Spleen (tissue), 11 donors: ENCODE data around the gene KIF20A. TPM values are rescaled to one million over a fixed set of nuclear protein-coding genes. Genes with fewer than 3 reads are reported as not detected.
"Not testable (repeated sequence)": the region's sequence is repeated elsewhere in the genome, so short reads cannot be mapped to it uniquely, and the experiment has no call there.

Experiments used
- DNase-seq: peaks from one replicate; pipeline ENCODE4 v3.0.0-alpha.2; 2020
- H3K27ac ChIP-seq, 8 donors: fragments of 200-600 bp; sonication (generic) in 7 of 8; 1 replicate in 4 of 8; 2 replicates in 4 of 8; pipeline versions ENCODE4 v1.5.0 to v1.8.0; 2016 to 2021; ENCODE audit warnings: inconsistent platforms in 4 of 8, mild to moderate bottlenecking in 4 of 8, moderate library complexity in 1 of 8
- H3K27me3 ChIP-seq, 7 donors: fragments of 200-600 bp; sonication (generic) in 6 of 7; replicated peaks in 1 of 7; 1 replicate in 4 of 7; 2 replicates in 3 of 7; pipeline versions ENCODE4 v1.5.0 to v1.8.0; 2016 to 2021; ENCODE audit warnings: inconsistent platforms in 3 of 7, mild to moderate bottlenecking in 1 of 7
- H3K36me3 ChIP-seq, 6 donors: fragments of 200-600 bp; sonication (generic) in 5 of 6; 1 replicate in 4 of 6; 2 replicates in 2 of 6; pipeline versions ENCODE4 v1.5.0 to v1.8.0; 2016 to 2021; ENCODE audit warnings: inconsistent platforms in 2 of 6
- H3K4me1 ChIP-seq, 6 donors: fragments of 200-600 bp; sonication (generic) in 5 of 6; 1 replicate in 3 of 6; 2 replicates in 3 of 6; pipeline versions ENCODE4 v1.5.0 to v1.8.0; 2016 to 2021; ENCODE audit warnings: inconsistent platforms in 3 of 6
- H3K4me3 ChIP-seq, 8 donors: fragments of 200-600 bp; sonication (generic) in 7 of 8; 1 replicate in 4 of 8; 2 replicates in 4 of 8; pipeline versions ENCODE4 v1.5.0 to v1.8.0; 2016 to 2021; ENCODE audit warnings: inconsistent platforms in 4 of 8, mild to moderate bottlenecking in 4 of 8, moderate library complexity in 2 of 8
- H3K9me3 ChIP-seq, 8 donors: fragments of 200-600 bp; sonication (generic) in 7 of 8; 1 replicate in 4 of 8; 2 replicates in 4 of 8; pipeline versions ENCODE4 v1.5.0 to v1.8.0; 2016 to 2021; ENCODE audit warnings: inconsistent platforms in 4 of 8
- CTCF ChIP-seq, 11 experiments: fragments of 200-600 bp in 7 of 11; fragments of 450-650 bp in 4 of 11; sonication (generic) in 4 of 11; IDR thresholded peaks in 8 of 11; conservative IDR thresholded peaks in 3 of 11; 1 replicate in 7 of 11; 2 replicates in 4 of 11; pipeline versions ENCODE4 v1.4.0 to v1.8.0; 2016 to 2021; ENCODE audit warnings: antibody characterized with exemption in 11 of 11, inconsistent platforms in 4 of 11, mild to moderate bottlenecking in 1 of 11
- POLR2A ChIP-seq, 3 donors: fragments of 450-650 bp; IDR thresholded peaks; one replicate each; pipeline ENCODE4 v1.5.1; 2017; ENCODE audit warnings: antibody characterized with exemption in 3 of 3, mild to moderate bottlenecking in 1 of 3
- POLR2AphosphoS5 ChIP-seq, 3 donors: sonication (generic); formaldehyde crosslinking; IDR thresholded peaks; one replicate each; pipeline ENCODE4 v1.5.1; 2017; ENCODE audit warnings: antibody characterized with exemption in 3 of 3
- WGBS, 5 donors: extraction: QIAGEN DNeasy Blood & Tissue Kit in 3 of 5; methylation state at CpG; one replicate each; pipeline versions ENCODE4 v1.1.5 to v1.1.7; 2013 to 2018; 5-methylcytosine and 5-hydroxymethylcytosine counted together
- intact Hi-C: fragments of 100-400 bp; cut with DNase I; formaldehyde crosslinking; loops from one replicate; pipeline ENCODE4 v1.15.0; 2023; ENCODE audit warnings: low total_unique reads
- polyA plus RNA-seq, 3 donors: library from polyadenylated mRNA; stranded (reverse); fragments of 200-250 nt; gene quantifications; one replicate each; pipeline ENCODE4 v1.2.1, GENCODE V29; 2013
- total RNA-seq, 7 donors: library from RNA; depleted of rRNA in 3 of 7; stranded (reverse); fragments of >200 nt in 3 of 7; fragmentation: NEBNext Ultra II Directional in 4 of 7; extraction: Animal tissue kit (Norgen Biotek cat#: 25700) in 4 of 7; gene quantifications; one replicate each; pipeline versions ENCODE4 v1.1.0 to v1.2.1, GENCODE V29; 2016 to 2021
- donor health status: healthy with polysubstance abuse.
- donor health status: DM: no; HTN: no; CAD: no; lungs with moderate emphysema.
- donor health status: DM: no; HTN: no; CAD: no.
- donor health status: Bipolar disorder and iron deficiency.
- donor health status: healthy.
- donor health status: DM: no; HTN: no; CAD: no.
- donor health status: DM: yes; HTN: yes; CAD: no.

KIF20A gene
- total and polyA plus RNA-seq, 10 donors, result 0.83 to 5.9 (median 3.1) TPM

GRCh38 chr5:138186002-138186447, 7.1 kb downstream of the KIF20A start:
- TF ChIP-seq CTCF (IDR thresholded peaks at IDR 0.05 in 8 of 11, conservative IDR thresholded peaks at IDR 0.05 in 3 of 11) (no peak), POLR2AphosphoS5 (IDR thresholded peaks at IDR 0.05) (no peak), POLR2A (IDR thresholded peaks at IDR 0.05) (no peak)
- no peaks in the 10 kb centered on the region for H3K9me3 ChIP-seq
- H3K4me1 ChIP-seq, result peaks cover 0 to 9% (median 0%) of the 10 kb centered on the region in 6 donors
- no peaks in the 10 kb centered on the region for H3K27me3 ChIP-seq
- H3K27ac ChIP-seq, result peak overlapping the region in 3 of 8 donors; percentile 14 to 39 (median 26)
- peaks cover 3 to 95% (median 55%) of the 10 kb centered on the region in 6 donors for H3K36me3 ChIP-seq
- no peak for DNase-seq
- 47 to 75% (median 58%) methylated on average over 2 of the region's 2 CpGs for WGBS, 5 donors
- intact Hi-C loops, result no loop called here
- H3K4me3 ChIP-seq, result no peak overlapping the region

- WGBS, 5 donors, result 82 to 96% (median 91%) methylated on average over 3 of the region's 3 CpGs
- H3K27ac ChIP-seq, result no peak overlapping the region
- no peak overlapping the region for H3K4me3 ChIP-seq
- intact Hi-C loops, result no loop called here
- no peaks in the 10 kb centered on the region for H3K9me3 ChIP-seq
- peaks cover 0 to 9% (median 0%) of the 10 kb centered on the region in 6 donors for H3K4me1 ChIP-seq
- DNase-seq, result no peak
- H3K27me3 ChIP-seq, result no peaks in the 10 kb centered on the region
- H3K36me3 ChIP-seq, result peaks cover 3 to 100% (median 80%) of the 10 kb centered on the region in 6 donors
- TF ChIP-seq POLR2AphosphoS5 (IDR thresholded peaks at IDR 0.05), result no peak
- no peak for TF ChIP-seq CTCF (IDR thresholded peaks at IDR 0.05 in 8 of 11, conservative IDR thresholded peaks at IDR 0.05 in 3 of 11)
- TF ChIP-seq POLR2A (IDR thresholded peaks at IDR 0.05), result no peak
These were observed 9.7 kb downstream of the KIF20A start for GRCh38 chr5:138188626-138189025.

GRCh38 chr5:138192826-138193225, 13.9 kb downstream of the KIF20A start:
- no peaks in the 10 kb centered on the region for H3K27me3 ChIP-seq
- intact Hi-C loops, result no loop called here
- H3K4me3 ChIP-seq, result no peak overlapping the region
- TF ChIP-seq POLR2AphosphoS5 (IDR thresholded peaks at IDR 0.05) (no peak), POLR2A (IDR thresholded peaks at IDR 0.05) (no peak), CTCF (IDR thresholded peaks at IDR 0.05 in 8 of 11, conservative IDR thresholded peaks at IDR 0.05 in 3 of 11) (no peak)
- H3K9me3 ChIP-seq, result no peaks in the 10 kb centered on the region
- H3K4me1 ChIP-seq, result no peaks in the 10 kb centered on the region
- H3K27ac ChIP-seq, result no peak overlapping the region
- no peak for DNase-seq
- WGBS, 5 donors, result 94 to 99% (median 97%) methylated on average over 3 of the region's 3 CpGs
- peaks cover 3 to 96% (median 84%) of the 10 kb centered on the region in 6 donors for H3K36me3 ChIP-seq

GRCh38 chr5:138193859-138194258, 14.9 kb downstream of the KIF20A start:
- peaks cover 3 to 96% (median 84%) of the 10 kb centered on the region in 6 donors for H3K36me3 ChIP-seq
- DNase-seq, result not testable (repeated sequence)

GRCh38 chr5:138210985-138211384, 32.1 kb downstream of the KIF20A start:
- H3K4me3 ChIP-seq, result no peak overlapping the region
- TF ChIP-seq CTCF (IDR thresholded peaks at IDR 0.05 in 8 of 11, conservative IDR thresholded peaks at IDR 0.05 in 3 of 11) (no peak), POLR2AphosphoS5 (IDR thresholded peaks at IDR 0.05) (no peak), POLR2A (IDR thresholded peaks at IDR 0.05) (no peak)
- 85 to 94% (median 92%) methylated on average over 3 of the region's 3 CpGs for WGBS, 5 donors
- no peaks in the 10 kb centered on the region for H3K9me3 ChIP-seq
- H3K4me1 ChIP-seq, result peaks cover 22 to 46% (median 35%) of the 10 kb centered on the region in 6 donors
- H3K36me3 ChIP-seq, result peaks cover 0 to 52% (median 8%) of the 10 kb centered on the region in 6 donors
- H3K27me3 ChIP-seq, result no peaks in the 10 kb centered on the region
- no peak for DNase-seq
- intact Hi-C loops, result no loop called here
- no peak overlapping the region for H3K27ac ChIP-seq

More at GRCh38 chr5:138193859-138194258, 14.9 kb downstream of the KIF20A start:
- H3K4me1 ChIP-seq, H3K4me3 ChIP-seq, H3K9me3 ChIP-seq, H3K27ac ChIP-seq, intact Hi-C loops, H3K27me3 ChIP-seq: not testable (repeated sequence)
- 76 to 90% (median 86%) methylated on average over 6 to 8 of the region's 8 CpGs for WGBS, 5 donors
